T-helper 2 cell (primary cell): ENCODE measurements around the gene FERD3L.

Experiments
- DNase-seq, 5 experiments: peaks; one replicate each; pipeline versions ENCODE4 v3.0.0 to v3.0.0-alpha.2; 2012 to 2022

FERD3L gene

DNA sequence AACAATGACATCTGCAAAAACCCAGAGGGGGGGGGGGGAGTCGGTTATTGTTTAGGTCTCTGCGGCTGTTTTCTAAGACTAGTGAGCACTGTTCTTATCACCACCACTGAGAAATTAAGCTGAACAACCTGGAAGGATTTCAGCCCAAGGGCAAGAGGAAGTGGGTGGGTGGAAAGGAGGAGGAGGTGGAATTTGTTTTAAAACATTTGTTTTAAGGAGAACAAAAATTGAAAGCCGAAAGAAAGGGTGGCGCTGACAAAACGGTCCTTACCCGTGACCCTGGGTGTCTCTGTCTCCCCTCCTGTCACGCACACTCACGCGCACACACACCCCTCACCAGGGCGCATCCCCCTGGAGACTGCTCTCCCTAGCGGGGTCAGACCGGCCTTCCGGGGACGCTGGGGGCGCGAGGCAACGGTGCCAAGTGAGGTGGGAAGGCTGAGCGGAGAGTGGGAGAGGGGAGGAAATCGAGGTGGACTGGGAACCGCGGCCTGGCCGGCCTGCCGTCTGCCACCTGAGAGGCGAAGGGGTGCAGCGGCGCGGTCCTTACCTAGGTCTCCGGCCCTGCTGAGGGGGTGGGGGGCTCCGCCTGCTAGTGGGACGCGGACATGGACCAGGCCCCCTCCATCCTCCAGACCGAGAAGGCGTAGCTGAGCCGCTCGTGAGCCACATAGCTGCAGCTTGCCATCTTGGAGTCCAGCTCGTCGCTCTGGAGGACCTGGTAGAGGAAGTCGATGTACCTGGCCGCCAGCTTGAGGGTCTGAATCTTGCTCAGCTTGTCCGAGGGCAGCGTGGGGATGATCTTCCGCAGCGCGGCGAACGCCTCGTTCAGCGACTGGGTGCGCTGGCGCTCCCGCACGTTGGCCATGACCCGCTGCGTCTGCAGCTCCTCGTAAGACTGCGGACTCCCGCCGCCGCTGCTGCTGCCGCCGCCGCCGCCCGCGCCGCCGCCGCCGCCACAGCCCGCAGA, 28.8 kb downstream of the FERD3L start:
- peak in 1 of 5 experiments; percentile 26 for DNase-seq

DNA sequence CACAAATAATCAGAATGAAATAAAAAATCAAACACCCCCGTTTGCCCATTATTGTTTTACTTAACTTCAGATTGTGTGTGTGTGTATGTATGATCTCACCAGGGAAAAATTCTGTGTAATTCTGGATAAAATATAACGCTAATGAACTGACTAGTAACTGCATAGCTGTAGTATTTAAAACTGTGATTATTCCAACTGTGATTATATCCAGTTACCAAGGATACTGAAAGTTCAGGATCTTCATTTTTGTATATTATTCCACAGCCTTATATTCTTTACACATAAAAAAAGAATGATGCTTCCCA, 30.7 kb downstream of the FERD3L start:
- no peak for DNase-seq

DNA sequence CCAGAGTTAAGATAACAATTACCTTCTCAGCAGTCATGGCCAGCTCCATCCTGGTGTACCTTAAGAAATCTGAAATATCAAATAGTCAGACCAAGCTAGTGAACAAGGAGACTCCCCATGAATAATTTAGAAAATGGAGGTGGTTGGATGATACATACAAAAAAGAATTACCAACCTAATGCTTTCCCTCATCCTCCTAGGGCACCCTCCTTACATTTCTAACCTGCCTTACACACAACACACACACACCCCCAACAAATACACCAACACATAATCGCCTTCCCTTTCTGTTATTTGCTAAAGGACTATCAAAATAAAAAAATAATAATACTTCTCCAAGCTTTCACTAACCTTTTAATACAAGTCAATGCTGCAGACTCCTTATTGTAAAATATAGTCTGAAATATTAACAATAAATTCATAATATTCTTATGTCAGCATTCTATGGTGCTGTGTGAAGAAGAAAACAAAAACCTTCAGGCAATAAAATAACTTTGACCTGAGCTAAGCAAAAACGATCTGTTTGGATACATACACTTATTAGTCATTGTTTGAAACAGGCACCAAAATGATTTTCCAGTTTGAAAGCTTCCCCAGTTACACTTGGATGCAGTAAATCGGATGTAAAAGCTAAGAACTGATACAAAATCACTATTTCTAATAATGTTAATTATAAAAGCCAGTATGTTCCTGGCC, 31.2 kb downstream of the FERD3L start:
- DNase-seq = no peak

DNA sequence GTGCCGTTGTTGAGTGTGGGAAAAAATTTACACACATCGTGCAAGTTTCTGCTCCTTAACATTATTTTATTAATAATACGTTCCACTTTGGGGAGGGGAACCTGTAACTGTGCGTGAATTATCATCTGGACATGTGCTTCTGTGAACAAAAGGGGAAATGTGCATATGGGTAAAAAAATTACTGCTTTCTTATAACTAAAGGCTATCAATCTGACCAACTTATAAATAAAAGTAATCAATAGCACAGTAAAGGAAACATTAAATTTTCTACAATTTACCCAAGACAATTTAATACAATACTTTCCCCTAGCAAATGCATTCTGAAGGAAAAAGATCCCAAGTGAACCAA, 32.2 kb downstream of the FERD3L start:
- no peak for DNase-seq

DNA sequence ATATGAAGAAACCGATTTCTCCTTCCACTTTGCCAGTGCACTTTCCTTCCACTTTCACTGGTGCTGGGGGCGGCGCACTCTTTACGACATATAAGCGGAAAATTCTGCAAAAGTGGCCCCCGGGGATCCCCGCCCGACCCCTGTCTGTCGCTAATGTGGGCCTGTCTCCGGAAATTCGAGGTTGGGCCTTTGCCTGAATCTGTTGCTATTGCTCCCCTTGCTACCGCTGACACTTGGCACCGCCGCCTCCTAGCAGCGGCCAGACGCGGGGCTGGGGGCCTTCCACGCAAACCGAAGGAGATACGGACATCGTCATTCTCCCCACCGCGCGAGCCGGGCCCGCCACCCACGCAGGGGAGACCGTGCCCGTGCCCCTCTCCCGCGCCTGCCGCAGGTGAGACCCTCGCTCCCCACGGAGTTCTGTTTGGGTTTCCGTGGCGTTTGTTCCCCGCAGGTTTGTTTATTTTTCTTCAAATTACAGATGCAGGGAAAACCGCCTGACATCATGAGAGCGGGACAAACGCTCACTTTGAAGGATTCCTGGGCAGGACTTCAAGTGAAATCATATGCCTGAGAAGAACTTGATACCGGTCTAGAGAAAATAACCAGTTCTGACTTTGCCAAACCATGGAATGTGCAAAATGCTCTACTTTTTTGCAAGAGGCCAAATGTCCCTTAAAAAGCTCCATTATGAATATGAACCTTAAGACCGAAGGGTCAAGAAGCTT, 32.8 kb downstream of the FERD3L start:
- DNase-seq = no peak

DNA sequence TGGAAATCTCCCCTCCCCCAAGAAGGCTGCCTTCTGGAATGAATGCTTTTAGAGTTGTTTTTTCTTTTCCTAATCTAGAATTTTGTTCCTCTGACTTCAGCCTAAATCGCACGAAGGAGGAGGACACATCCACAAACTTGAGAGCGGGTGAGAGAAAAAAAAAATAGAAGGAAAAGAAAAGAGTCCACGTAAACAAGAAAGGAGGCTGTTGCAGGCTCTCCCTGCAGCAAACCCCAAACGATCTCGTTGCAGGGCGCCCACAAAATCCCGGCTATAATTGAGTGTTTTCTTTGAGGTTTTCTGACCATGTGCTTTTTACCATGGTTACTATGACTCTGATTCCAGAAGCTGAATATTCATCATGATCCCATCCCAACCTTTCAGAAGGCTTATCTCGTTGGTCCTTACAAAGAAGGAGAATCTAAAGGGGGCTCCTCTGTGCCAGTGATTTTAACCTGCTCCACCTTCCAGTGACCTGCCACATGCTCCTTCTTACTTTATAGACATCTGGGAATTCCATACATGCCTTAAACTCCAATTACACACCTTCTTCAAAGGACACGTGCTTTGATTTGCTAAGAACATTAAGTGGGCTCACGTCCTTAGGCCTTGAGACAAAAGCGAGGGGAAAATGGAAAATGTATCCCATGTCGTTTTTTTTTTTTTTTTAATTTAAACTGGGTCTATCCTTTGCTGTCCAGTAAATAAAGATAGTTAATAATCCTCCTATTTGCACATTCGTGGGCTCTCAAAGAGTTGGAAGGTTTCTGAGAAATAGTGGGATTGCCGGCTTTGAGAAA, 33.5 kb downstream of the FERD3L start:
- no peak for DNase-seq

DNA sequence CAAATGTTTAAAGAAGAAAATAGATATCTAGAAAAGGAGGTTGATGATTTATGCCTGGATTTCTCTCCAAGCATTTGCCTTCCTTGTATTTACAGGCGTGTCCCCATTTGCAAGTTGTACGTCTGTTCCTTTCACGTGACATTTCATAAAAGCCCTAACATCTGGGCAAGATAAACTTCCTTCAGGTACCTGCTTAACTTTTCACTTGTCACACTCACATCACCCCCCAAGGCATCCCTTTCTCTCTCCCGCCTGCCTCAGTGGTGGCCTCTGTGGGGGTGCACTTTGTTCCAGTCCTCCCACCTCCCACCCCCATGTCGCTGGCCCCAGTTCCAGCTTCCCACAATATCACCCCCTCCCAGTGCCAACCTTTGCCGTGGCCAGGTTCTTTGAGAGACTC, 34.4 kb downstream of the FERD3L start:
- DNase-seq = no peak

DNA sequence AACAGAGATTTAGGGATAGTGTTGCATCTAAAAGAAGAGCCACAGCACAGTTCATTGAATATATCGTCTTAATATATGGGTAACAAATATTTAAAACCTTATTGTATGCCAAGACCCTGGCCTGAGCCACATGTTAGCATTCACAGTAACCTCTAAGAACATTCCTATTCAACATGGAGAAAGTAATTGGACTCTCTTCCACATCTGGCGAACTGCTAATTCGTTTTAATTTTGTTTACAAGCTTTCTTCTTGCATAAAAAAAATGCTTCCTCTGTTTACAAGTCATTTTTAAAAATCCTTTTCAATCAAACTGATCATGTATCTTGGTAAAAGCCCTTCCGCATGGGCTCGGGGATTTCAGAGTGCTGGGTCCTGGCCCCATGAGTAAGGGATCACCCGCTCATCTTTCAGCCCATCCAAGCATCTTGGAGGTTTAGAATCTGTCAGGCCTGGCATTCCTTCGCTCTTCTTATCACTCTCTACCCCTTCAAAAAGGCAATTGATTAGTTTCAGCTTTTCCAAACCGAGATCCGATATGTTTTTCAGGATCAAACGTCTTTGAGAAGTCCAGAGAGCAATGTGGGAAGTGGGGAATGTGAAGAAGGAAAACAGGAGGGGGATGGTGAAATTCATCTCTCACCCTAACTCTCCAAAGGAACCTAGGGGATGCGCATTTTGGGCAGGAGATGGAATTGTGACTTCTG, 35.0 kb downstream of the FERD3L start:
- DNase-seq = no peak

DNA sequence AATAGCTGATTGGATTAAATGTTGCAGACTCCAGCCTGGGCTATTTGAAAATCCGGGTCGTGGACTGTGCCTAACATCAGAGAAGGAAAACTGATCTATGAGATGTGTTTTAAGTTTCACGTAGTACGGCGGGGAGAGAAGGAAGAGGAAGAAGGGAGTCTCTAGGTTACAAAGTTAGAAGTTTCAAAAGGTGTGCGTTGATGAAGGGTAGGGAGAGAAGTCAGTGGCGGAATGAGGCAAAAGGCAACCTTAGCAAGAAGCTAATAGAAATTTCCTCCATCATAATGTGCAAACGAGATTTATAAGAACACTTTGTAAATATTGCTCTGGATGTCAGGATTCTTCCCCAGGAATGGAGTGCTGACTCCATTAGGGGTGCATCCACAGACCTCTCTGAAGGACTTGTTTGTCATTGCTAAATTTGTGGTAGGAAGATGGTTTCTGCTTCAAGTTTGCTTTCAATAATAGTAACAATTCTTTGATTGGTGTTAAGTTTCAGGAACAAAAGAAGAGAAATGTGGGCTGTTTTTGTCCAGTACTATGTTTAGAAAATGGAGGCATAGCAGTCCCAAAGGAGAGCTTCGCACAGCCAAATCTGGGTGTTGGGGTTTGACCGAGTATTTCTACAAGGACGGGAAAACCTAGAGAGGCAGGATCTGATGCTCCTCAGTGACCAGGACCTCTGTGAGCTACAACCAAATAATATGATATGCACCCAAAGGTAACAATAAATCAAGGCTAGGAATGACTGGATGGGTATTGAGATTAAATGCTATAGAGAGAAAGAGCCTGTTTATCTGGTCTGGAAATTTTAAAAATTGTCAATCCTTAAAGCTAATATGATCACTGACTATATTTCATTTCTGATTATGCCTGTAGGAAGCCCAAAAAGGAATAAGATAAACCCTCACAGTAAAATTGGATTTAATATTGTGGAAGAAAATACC, 35.9 kb downstream of the FERD3L start:
- no peak for DNase-seq

DNA sequence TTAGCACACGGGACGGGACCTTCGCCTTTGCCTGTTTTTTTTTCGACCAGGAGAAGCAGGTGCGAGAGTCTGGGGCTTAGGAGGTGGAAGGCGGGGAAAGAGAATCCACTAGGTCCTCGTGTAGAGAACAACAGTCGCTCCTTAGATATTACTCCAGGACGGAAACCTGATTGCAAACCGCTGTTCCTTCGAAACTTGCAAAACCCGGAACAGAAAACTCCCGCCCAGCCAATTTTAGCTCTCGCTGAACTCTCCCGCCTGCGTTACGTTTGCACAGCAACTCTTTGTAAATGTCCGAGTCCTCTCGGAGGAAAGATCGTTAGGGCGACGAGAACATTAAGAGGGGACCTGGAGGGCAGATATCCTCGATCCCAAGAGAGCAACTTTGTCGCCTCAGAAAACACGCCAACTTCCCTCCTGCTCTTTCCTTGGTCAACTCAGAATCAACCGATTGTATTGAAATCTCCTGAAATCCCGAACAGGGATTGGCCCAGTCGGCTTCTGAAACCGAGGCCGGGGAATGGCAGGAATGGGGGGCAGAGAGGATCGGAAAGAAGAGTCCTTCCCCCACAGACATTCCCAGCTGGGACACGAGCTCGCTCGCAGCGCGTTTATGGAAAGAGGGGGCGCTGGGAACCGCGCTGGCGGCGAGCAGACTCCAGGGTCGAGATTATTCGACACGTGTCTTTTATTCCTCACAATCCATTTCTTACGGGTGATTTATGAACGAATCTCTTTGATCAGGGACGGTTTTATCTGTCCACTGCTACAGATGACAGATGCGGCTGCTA, 37.7 kb downstream of the FERD3L start:
- no peak for DNase-seq

DNA sequence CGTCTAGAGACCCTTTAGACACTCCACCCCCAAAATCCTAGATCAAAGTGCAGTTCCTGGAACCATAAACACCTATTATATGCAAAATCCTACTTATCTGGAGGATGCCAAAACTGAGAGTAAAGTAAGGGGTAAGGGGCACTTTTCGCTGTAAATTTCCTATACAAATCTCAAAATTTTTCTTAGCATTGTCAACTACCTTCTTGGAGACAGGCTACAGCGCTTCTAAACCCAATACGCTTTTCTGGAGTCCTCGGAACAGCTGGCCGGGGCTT, 38.2 kb downstream of the FERD3L start:
- DNase-seq = no peak

DNA sequence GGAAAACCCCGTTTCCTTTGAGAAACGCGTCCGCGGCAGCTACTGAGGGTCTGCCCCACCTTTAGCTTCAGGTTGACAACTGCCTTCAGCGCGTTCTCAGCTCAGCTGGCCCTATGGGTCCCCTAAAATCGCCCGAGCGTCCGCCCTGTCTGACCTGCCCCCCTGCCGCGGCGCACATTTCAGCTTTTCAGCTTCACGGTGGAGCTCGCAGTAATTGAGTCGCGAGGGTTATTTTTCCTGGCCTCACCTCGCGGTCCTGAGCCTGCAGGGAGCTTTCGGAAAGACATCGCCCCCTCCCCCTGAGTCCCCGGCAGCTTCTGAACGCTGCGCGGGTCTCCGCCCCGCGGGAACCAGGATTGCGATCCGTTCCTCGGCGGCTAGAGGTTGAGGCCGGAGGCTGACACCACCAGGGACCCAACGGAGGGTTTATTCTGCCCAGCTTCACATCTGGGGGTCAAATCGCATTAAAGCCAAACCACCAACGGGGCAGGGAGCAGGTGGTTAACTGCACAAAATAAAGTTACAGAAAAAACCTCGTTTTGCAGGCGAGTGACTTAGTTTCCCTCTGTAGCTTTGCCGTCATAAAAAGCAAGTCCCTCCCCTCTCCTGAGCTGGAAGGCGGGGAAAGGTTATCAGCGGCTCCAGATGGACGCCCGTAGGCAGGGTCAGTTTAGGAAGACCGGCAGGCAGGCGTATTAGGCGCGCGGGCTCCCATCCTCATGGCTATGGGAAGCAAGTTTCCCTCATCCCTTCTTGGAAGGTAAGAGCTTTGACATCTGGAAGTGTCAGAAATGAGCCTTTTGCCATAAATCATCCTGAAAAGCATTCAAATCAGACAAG, 38.8 kb downstream of the FERD3L start:
- DNase-seq = no peak

DNA sequence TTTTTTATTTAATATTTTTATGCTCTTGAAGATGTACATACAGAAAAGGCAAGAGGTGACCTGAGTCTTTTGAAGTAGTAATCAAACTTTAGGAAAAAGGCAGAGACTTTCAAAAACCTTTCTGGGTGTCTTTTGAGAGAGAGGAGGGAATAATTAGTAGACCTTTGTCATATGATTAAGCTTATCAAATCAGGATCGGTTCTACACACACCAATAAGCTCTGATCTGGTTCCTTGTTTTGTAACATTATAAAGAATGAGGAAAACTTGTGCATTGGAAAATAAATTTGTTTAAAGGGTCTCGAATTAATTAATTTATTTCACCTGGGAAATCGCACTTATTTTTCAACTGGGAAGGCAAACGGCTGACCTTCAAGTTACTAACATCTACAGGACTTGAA, 39.7 kb downstream of the FERD3L start:
- no peak for DNase-seq

DNA sequence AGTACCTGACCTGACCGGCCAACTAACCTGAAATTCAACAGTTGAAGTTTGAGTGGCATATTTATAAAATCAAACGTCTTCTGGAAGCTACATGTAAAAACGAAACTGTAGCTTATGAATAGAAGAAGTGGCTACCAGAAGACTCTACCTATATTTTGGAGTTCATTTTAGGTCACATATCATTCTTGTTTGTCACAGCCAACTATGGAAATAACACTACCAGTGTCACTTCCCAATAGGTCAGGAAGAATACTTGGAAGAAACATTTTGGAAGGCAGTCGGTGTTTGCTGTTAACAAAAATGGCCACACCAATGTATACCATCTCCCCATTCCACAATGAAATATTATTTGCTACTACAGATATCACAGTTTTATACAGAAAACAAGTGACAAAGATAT, 40.4 kb downstream of the FERD3L start:
- no peak for DNase-seq

DNA sequence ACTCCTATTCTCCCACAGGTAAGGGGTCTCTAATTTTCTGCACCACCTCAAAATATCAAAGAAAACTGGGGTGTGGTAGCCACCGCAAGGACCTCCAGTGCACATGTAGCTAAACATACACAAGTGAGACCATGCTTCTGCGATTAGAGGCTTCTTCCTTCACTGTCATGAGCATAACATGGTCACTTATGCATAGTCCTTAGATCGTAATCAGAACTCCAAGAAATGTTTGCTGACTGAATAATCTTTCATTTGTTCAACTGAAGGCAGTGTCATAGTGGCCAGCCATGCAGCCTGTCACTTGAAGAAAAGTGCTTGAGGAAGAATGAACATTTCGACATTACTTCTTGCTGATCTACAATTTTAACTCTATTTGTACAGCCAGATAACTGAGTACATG, 42.3 kb downstream of the FERD3L start:
- DNase-seq = no peak

DNA sequence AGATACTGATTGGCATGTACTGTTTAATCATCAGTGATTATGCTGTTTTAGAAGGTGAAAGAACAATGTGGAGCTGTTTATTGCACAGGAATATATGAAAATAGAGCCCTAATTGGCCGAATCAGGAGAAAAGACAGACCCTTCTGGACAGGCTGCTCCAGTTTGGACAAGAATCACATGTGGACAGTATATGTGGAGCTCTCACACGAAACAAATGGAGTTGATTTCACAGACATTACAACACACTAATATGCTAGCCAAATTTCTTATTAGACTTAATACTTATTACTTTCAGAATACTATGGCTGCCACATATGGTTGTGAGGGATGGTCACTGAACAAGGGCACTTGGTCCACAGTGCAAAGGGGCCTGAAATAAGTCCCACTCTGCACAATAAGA, 43.3 kb downstream of the FERD3L start:
- DNase-seq = no peak

DNA sequence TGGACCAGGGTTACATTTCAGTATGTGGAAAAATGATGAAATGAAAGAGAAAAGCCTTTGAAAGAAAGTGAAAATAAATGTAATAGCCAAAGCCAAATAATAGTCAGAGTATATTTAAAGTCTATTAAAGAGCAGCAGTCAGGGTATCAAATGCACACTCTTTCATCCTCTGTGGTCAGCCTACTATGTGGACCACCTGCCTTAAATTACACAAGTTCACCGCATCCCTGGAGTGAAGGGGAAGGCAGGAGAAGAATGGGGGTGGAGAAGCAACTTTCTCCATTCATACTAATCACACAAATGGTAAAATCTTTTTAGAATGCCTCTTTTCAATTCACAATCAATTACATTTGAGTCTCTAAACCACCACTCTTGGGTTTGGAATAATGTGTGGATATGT, 43.7 kb downstream of the FERD3L start:
- no peak for DNase-seq

DNA sequence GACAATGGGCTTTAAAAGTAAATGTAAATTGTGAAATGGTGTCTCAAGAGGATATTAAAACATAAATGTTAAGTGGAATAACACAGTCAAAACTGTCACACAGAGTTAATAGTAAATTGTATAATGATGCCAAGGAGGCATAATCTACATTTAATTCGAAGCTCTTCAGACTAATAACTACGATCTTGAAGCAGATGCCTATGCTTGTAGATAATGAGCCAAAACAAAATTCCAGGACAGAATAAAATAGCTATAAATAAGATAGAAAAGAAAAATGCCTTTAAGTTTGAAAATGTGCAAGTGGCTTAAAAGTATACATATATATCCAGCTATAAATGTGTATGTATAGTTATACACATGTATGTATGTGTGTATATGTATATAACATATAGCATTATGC, 45.3 kb downstream of the FERD3L start:
- no peak for DNase-seq

DNA sequence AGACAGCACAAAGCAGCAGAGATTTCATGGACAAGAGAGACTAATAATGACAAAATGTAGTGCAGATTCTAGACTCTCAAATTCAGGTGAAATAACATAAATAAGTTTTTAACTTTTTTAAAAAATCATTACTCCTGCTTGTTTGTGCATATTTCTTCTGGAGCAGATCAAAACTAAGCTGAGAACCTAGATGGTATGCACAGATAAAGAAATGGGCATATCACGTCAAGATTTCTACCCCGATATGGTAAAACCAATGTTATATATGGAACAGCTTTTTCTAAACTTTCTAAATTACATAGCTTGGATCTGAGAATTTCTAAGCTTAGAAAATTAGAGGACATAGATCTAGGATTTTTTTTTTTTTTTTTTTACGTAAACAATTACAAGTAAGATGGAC, 46.0 kb downstream of the FERD3L start:
- DNase-seq = no peak

DNA sequence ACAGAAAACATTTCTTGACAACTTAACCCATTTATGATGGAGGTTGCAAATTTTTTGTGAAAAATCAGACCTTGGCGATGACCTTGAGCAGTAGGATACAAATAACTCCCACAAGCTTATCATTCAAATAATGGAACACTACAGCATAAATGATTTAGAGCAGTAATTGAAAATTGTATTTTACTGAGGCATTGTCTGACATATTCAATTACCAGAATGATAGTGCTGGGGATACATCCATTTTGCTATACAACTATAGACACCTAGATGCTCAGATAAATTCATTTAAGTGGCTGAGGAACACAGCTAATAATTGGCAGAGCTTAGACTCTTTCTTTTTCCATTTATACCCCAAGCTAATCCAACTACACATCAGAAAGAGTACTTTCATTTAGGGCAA, 46.7 kb downstream of the FERD3L start:
- DNase-seq = no peak
